ENCODE results near the gene WDR64. TPM values are rescaled to one million over a fixed set of nuclear protein-coding genes. Genes with fewer than 3 reads are reported as not detected.

The WDR64 gene
- total and polyA plus RNA-seq, 8 donors: 0.17 to 0.33 (median 0.28) TPM; not detected in 3

- intact Hi-C loops (cut with DNase I): no loop called here
- no peak for TF ChIP-seq CTCF (IDR thresholded peaks at IDR 0.05)
These were observed 11.8 kb upstream of the WDR64 start, which contains the start of the genes CHML and OPN3 for GRCh38 chr1:241640149-241640866. Gene CHML (minus strand): TSS chr1:241640369. CDS start chr1:241635766, 4,603 bp downstream. Gene OPN3 (minus strand): TSS chr1:241640369. CDS start chr1:241640254, 115 bp downstream.

GRCh38 chr1:241640867-241641622 is 11.0 kb upstream of the WDR64 start:
- no peak for TF ChIP-seq CTCF (IDR thresholded peaks at IDR 0.05)
- Histone ChIP-seq H3K27me3 (no peaks in the 10 kb centered on the region), H3K9me3 (no peaks in the 10 kb centered on the region), H3K4me3 (peak overlapping the region; percentile 26 to 82), H3K36me3 (no peaks in the 10 kb centered on the region), H3K27ac (peak overlapping the region in 1 of 2 donors; percentile 84), H3K4me1 (peaks cover 7 to 35% of the 10 kb centered on the region in 2 donors)
- intact Hi-C loops (cut with DNase I): no loop called here
- DNase-seq (no peak), ATAC-seq (no peak)

More at GRCh38 chr1:241640149-241640866, 11.8 kb upstream of the WDR64 start, which contains the start of the genes CHML and OPN3:
- DNase-seq: peak; percentile 89 to 99 (median 96)
- peak within 1 kb of the TSS; percentile 84 to 88 for H3K27ac ChIP-seq
- peaks cover 0 to 2% of the 10 kb centered on the region in 2 donors for H3K36me3 ChIP-seq
- peaks cover 7 to 35% of the 10 kb centered on the region in 2 donors for H3K4me1 ChIP-seq
- ATAC-seq: peak; percentile 98
- peak within 1 kb of the TSS; percentile 82 to 86 for H3K4me3 ChIP-seq
- no peaks in the 10 kb centered on the region for H3K9me3 ChIP-seq
- H3K27me3 ChIP-seq: no peaks in the 10 kb centered on the region

GRCh38 chr1:241641773-241642592 is 10.1 kb upstream of the WDR64 start:
- H3K27ac ChIP-seq: no peak overlapping the region
- peaks cover 7 to 28% of the 10 kb centered on the region in 2 donors for H3K4me1 ChIP-seq
- DNase-seq: no peak
- no peaks in the 10 kb centered on the region for H3K9me3 ChIP-seq
- no peak overlapping the region for H3K4me3 ChIP-seq
- TF ChIP-seq CTCF (IDR thresholded peaks at IDR 0.05): no peak
- ATAC-seq: no peak
- no peaks in the 10 kb centered on the region for H3K27me3 ChIP-seq
- H3K36me3 ChIP-seq: no peaks in the 10 kb centered on the region
- intact Hi-C loops (cut with DNase I): no loop called here

- Histone ChIP-seq H3K27ac (no peak overlapping the region), H3K27me3 (no peaks in the 10 kb centered on the region), H3K4me3 (no peak overlapping the region), H3K4me1 (peaks cover 7 to 22% of the 10 kb centered on the region in 2 donors), H3K9me3 (no peaks in the 10 kb centered on the region), H3K36me3 (no peaks in the 10 kb centered on the region)
- no peak for ATAC-seq
- no peak for TF ChIP-seq CTCF (IDR thresholded peaks at IDR 0.05)
- intact Hi-C loops (cut with DNase I): no loop called here
- no peak for DNase-seq
These were observed 9.5 kb upstream of the WDR64 start for GRCh38 chr1:241642593-241642944.
